A549 (cell line): ENCODE measurements around the gene LRRC8A. TPM values are rescaled to one million over a fixed set of nuclear protein-coding genes. Genes with fewer than 3 reads are reported as not detected.

Experiments used
- ATAC-seq, 2 experiments: fragments of 200-7000 bp in 1 of 2; fragments of >200 bp in 1 of 2; cut with Nextera tagmentation in 1 of 2; cut with Tn5 transposase in 1 of 2; 3 replicates each; pipeline versions ENCODE4 v1.8.0 to v1.9.1; 2018 to 2020; ENCODE audit warnings: mild to moderate bottlenecking in 1 of 2, moderate library complexity in 1 of 2
- CTCF ChIA-PET: fragments of 300-600 bp; sonication (Branson Sonifier 250); formaldehyde crosslinking; extraction: SDS; loops from one replicate; lab custom pipeline; 2021; ENCODE audit warnings: antibody characterized with exemption, inconsistent platforms; lab: Yijun Ruan, JAX
- POLR2A ChIA-PET: fragments of 350-600 bp; formaldehyde crosslinking; extraction: SDS; loops from one replicate; lab custom pipeline; 2021; ENCODE audit warnings: antibody characterized with exemption, inconsistent platforms; lab: Yijun Ruan, JAX
- DNase-seq, 2 experiments: peaks; one replicate each; pipeline versions ENCODE4 v3.0.0 to v3.0.0-alpha.2; 2011 to 2016; ENCODE audit warnings: low read depth in 1 of 2, low spot score in 1 of 2
- FAIRE-seq: peaks from 2 replicates; lab custom pipeline; 2011; peaks lifted over from hg19 to GRCh38; lab: Jason Lieb, UNC
- H3K27ac ChIP-seq, 2 experiments: fragments of >200 bp; sonication (Bioruptor Twin); formaldehyde crosslinking; 3 replicates each; pipeline ENCODE4 v1.5.1; 2016 to 2017
- H3K4me1 ChIP-seq: fragments of >200 bp; sonication (Bioruptor Twin); formaldehyde crosslinking; 3 replicates; pipeline ENCODE4 v1.6.1; 2016
- H3K4me2 ChIP-seq: fragments of >200 bp; sonication (Bioruptor Twin); formaldehyde crosslinking; 3 replicates; pipeline ENCODE4 v1.6.1; 2016
- H3K4me3 ChIP-seq: fragments of >200 bp; sonication (Bioruptor Twin); formaldehyde crosslinking; 3 replicates; pipeline ENCODE4 v1.5.1; 2016
- H3K9me3 ChIP-seq: fragments of >200 bp; sonication (Bioruptor Twin); formaldehyde crosslinking; 3 replicates; pipeline ENCODE4 v1.6.1; 2016
- CEBPB ChIP-seq, 2 experiments: fragments of >200 bp in 1 of 2; sonication (Bioruptor Twin) in 1 of 2; formaldehyde crosslinking in 1 of 2; IDR thresholded peaks; 2 replicates each; pipeline ENCODE4 v1.6.1; 2012 to 2016
- CHD4 ChIP-seq: fragments of 200-600 bp; sonication (generic); IDR thresholded peaks from 2 replicates; pipeline ENCODE4 v1.6.1; 2016; ENCODE audit warnings: antibody characterized with exemption, mild to moderate bottlenecking, borderline replicate concordance
- EHF ChIP-seq: fragments of 250-450 bp; sonication (Bioruptor Pico); IDR thresholded peaks from 2 replicates; pipeline ENCODE4 v1.5.0; 2020; ENCODE audit warnings: mild to moderate bottlenecking
- EHMT2 ChIP-seq: fragments of 200-600 bp; sonication (generic); IDR thresholded peaks from 2 replicates; pipeline ENCODE4 v1.6.1; 2016; ENCODE audit warnings: antibody characterized with exemption, low read depth, mild to moderate bottlenecking, moderate library complexity
- FOSB ChIP-seq: fragments of 250-450 bp; sonication (Bioruptor Pico); IDR thresholded peaks from 2 replicates; pipeline ENCODE4 v1.5.0; 2020; ENCODE audit warnings: mild to moderate bottlenecking, moderate library complexity
- JUNB ChIP-seq: fragments of >200 bp; sonication (Bioruptor Twin); formaldehyde crosslinking; IDR thresholded peaks from 2 replicates; pipeline ENCODE4 v1.6.1; 2016
- KDM1A ChIP-seq: fragments of 200-600 bp; sonication (generic); IDR thresholded peaks from 2 replicates; pipeline ENCODE4 v1.6.1; 2016; ENCODE audit warnings: low read depth, mild to moderate bottlenecking
- RAD21 ChIP-seq, 2 experiments: fragments of >200 bp in 1 of 2; sonication (Bioruptor Twin) in 1 of 2; formaldehyde crosslinking in 1 of 2; IDR thresholded peaks in 1 of 2; conservative IDR thresholded peaks in 1 of 2; 2 replicates in 1 of 2; 3 replicates in 1 of 2; pipeline ENCODE4 v1.6.1; 2012 to 2018; ENCODE audit warnings: inconsistent platforms in 1 of 2
- RARB ChIP-seq: fragments of 250-450 bp; sonication (Bioruptor Pico); IDR thresholded peaks from 2 replicates; pipeline ENCODE4 v1.8.0; 2021; ENCODE audit warnings: mild to moderate bottlenecking, moderate library complexity
- RFX5 ChIP-seq: fragments of 450-650 bp; IDR thresholded peaks from 2 replicates; pipeline ENCODE4 v1.7.1; 2014; ENCODE audit warnings: antibody characterized with exemption, mild to moderate bottlenecking, moderate library complexity
- RNF2 ChIP-seq: fragments of 200-600 bp; sonication (generic); IDR thresholded peaks from 2 replicates; pipeline ENCODE4 v1.6.1; 2016; ENCODE audit warnings: low read depth, mild to moderate bottlenecking, antibody characterized with exemption, moderate library complexity, borderline replicate concordance
- SMC3 ChIP-seq: fragments of >200 bp; sonication (Bioruptor Twin); formaldehyde crosslinking; IDR thresholded peaks from 3 replicates; pipeline ENCODE4 v1.6.1; 2018; ENCODE audit warnings: inconsistent platforms
- SREBF2 ChIP-seq: fragments of 450-650 bp; IDR thresholded peaks from 2 replicates; pipeline ENCODE4 v1.6.1; 2014; ENCODE audit warnings: mild to moderate bottlenecking, moderate library complexity
- ZSCAN20 ChIP-seq: fragments of 250-450 bp; sonication (Bioruptor Pico); IDR thresholded peaks from 2 replicates; pipeline ENCODE4 v1.8.0; 2022; ENCODE audit warnings: mild to moderate bottlenecking, moderate library complexity
- WGBS: methylation state at CpG from one replicate; pipeline ENCODE4 v1.1.6; 2017; ENCODE audit errors: missing lambda C conversion rate; 5-methylcytosine and 5-hydroxymethylcytosine counted together
- polyA plus RNA-seq, 4 experiments: library from polyadenylated mRNA; depleted of rRNA in 3 of 4; stranded (reverse); fragments of >200 nt; fragmentation: RNase III in 1 of 4; extraction: RNeasy Plus Mini Kit Qiagen cat#74134 plus additional on column Dnase treatment in 1 of 4; gene quantifications; 2 replicates in 3 of 4; 3 replicates in 1 of 4; pipeline ENCODE4 v1.2.3, GENCODE V29; 2011 to 2017
- TF ChIP-seq, protein P1 (sequence below): fragments of 250-450 bp; sonication (Bioruptor Pico); IDR thresholded peaks from 2 replicates; pipeline ENCODE4 v1.5.0; 2020; ENCODE audit warnings: low read depth, mild to moderate bottlenecking, moderate library complexity
- TF ChIP-seq, protein P2 (sequence below): fragments of 250-450 bp; sonication (Bioruptor Pico); IDR thresholded peaks from 2 replicates; pipeline ENCODE4 v1.5.0; 2021; ENCODE audit warnings: mild to moderate bottlenecking, moderate library complexity, borderline replicate concordance
- TF ChIP-seq, protein P3 (sequence below): IDR thresholded peaks from 2 replicates; pipeline ENCODE4 v1.6.1; 2012; ENCODE audit warnings: low read depth, borderline replicate concordance
- TF ChIP-seq, protein P4 (sequence below): fragments of 200-600 bp; sonication (generic); IDR thresholded peaks from 2 replicates; pipeline ENCODE4 v1.6.1; 2016; ENCODE audit warnings: antibody characterized with exemption, mild to moderate bottlenecking, moderate library complexity
- TF ChIP-seq, protein P5 (sequence below): IDR thresholded peaks from 2 replicates; pipeline ENCODE4 v1.6.1; 2012

The LRRC8A gene
- polyA plus RNA-seq, 2 of the 4 experiments (the other 2 are of a cell fraction), result 22.9 to 25.9 TPM

DNA sequence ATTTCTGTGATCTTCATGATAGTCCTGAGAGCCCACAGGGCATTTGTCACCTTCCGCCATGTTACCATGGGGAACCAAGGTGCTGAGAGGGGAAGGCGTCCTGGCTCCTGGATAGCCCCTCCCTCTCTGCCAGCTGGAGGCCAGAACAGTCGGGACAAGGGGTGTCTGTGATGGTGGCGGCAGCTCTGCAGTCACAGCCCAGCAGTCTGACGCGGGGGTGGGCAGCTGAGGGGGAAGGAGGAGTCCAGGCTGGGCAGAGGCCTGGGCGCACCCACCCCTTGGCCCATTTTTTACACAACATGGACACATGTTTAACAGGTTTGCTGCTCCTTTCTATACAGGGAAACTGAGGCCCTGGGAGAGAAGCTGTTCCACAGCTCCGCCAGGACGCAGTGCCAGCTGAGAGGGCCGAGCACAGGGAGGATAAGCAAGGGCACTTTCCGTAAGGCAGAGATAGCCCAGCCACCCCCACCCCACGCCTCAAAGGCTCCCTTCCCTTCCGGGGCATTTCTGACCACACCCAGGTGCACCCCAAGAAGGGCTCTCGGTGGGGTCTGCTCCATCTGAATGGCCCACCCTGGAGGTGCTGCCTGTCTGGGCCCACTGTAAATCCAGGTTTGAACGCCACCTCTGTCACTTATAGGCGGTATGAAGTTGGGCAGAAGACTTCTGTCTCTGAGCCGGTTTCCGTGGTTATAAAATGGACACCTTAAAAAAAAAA, 17.1 kb downstream of the LRRC8A start:
- Histone ChIP-seq H3K4me3 (no peak overlapping the region), H3K27ac (peak overlapping the region in 1 of 2 experiments; percentile 31; a peak in 2 of 6 replicates), H3K4me1 (peaks cover 38% of the 10 kb centered on the region), H3K4me2 (no peak overlapping the region), H3K9me3 (no peaks in the 10 kb centered on the region)
- WGBS, result 95% methylated on average over 17 of the region's 18 CpGs
- ATAC-seq, result no peak
- POLR2A ChIA-PET, result no interaction called here
- no peak for DNase-seq
- no peak for FAIRE-seq
- TF ChIP-seq SREBF2 (no peak), SMC3 (no peak), JUNB (no peak), CHD4 (no peak), FOSB (CRISPR knock-in tag) (no peak), ZSCAN20 (CRISPR knock-in tag) (no peak), EHF (CRISPR knock-in tag) (no peak), RAD21 (conservative IDR thresholded peaks at IDR 0.05 in 1 of 2, IDR thresholded peaks at IDR 0.05 in 1 of 2) (no peak)
- TF ChIP-seq, protein P1, sequence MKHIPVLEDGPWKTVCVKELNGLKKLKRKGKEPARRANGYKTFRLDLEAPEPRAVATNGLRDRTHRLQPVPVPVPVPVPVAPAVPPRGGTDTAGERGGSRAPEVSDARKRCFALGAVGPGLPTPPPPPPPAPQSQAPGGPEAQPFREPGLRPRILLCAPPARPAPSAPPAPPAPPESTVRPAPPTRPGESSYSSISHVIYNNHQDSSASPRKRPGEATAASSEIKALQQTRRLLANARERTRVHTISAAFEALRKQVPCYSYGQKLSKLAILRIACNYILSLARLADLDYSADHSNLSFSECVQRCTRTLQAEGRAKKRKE (CRISPR knock-in tag), result no peak
- CTCF ChIA-PET, result interaction anchor here (1.0 kb wide), 1 partner anchor 111 kb away, joined by 3 read pairs; no protein-coding TSS in a partner anchor

DNA sequence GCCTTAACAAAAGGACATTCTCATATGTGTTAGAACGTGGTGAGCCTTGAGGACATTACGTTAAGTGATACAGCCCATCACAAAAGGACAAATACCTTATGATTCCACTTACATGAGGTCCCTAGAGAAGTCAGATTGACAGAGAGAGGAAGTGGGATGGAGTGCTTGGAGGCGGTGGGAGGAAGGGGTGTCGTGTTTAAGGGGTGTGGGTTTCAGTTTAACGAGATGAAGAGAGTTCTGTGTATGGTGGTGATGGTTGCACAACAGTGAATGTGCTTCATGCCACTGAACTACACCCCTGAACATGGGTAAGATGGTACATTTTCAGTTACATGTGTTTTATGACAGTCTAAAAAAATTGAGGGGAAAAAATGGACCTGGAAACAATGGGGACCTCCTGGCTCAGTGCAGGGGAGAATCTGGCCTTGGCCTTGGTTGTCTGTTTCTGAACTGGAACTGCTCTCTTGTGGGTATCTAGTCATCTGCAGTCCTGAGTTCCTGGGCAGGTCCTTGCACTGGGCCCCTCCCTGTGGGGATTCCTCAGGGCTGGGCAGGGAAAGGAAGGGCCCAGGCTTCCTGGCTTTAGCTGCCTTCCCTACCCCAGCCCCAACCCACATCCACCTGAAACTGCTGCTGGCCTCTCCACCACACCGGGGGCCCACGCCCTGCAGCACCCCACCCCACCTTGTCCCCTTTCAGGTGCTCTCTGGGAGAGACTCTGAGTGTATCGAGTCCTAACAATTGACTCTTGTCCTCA, 17.8 kb downstream of the LRRC8A start:
- peaks cover 43% of the 10 kb centered on the region for H3K4me1 ChIP-seq
- no peak overlapping the region for H3K4me3 ChIP-seq
- H3K27ac ChIP-seq, result peak overlapping the region; percentile 46 to 57; a peak in 4 of 6 replicates
- FAIRE-seq (no peak), DNase-seq (no peak), ATAC-seq (peak; percentile 53 to 58)
- TF ChIP-seq SMC3, result no peak
- no peak for TF ChIP-seq CEBPB (IDR thresholded peaks at IDR 0.05)
- TF ChIP-seq, protein P2, sequence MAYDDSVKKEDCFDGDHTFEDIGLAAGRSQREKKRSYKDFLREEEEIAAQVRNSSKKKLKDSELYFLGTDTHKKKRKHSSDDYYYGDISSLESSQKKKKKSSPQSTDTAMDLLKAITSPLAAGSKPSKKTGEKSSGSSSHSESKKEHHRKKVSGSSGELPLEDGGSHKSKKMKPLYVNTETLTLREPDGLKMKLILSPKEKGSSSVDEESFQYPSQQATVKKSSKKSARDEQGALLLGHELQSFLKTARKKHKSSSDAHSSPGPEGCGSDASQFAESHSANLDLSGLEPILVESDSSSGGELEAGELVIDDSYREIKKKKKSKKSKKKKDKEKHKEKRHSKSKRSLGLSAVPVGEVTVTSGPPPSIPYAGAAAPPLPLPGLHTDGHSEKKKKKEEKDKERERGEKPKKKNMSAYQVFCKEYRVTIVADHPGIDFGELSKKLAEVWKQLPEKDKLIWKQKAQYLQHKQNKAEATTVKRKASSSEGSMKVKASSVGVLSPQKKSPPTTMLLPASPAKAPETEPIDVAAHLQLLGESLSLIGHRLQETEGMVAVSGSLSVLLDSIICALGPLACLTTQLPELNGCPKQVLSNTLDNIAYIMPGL (CRISPR knock-in tag), result no peak
- TF ChIP-seq, protein P3, sequence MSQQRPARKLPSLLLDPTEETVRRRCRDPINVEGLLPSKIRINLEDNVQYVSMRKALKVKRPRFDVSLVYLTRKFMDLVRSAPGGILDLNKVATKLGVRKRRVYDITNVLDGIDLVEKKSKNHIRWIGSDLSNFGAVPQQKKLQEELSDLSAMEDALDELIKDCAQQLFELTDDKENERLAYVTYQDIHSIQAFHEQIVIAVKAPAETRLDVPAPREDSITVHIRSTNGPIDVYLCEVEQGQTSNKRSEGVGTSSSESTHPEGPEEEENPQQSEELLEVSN, result no peak
- no peak for TF ChIP-seq KDM1A
- TF ChIP-seq, protein P4, sequence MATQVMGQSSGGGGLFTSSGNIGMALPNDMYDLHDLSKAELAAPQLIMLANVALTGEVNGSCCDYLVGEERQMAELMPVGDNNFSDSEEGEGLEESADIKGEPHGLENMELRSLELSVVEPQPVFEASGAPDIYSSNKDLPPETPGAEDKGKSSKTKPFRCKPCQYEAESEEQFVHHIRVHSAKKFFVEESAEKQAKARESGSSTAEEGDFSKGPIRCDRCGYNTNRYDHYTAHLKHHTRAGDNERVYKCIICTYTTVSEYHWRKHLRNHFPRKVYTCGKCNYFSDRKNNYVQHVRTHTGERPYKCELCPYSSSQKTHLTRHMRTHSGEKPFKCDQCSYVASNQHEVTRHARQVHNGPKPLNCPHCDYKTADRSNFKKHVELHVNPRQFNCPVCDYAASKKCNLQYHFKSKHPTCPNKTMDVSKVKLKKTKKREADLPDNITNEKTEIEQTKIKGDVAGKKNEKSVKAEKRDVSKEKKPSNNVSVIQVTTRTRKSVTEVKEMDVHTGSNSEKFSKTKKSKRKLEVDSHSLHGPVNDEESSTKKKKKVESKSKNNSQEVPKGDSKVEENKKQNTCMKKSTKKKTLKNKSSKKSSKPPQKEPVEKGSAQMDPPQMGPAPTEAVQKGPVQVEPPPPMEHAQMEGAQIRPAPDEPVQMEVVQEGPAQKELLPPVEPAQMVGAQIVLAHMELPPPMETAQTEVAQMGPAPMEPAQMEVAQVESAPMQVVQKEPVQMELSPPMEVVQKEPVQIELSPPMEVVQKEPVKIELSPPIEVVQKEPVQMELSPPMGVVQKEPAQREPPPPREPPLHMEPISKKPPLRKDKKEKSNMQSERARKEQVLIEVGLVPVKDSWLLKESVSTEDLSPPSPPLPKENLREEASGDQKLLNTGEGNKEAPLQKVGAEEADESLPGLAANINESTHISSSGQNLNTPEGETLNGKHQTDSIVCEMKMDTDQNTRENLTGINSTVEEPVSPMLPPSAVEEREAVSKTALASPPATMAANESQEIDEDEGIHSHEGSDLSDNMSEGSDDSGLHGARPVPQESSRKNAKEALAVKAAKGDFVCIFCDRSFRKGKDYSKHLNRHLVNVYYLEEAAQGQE, result no peak
- TF ChIP-seq, protein P1 (CRISPR knock-in tag), result no peak
- no peak for TF ChIP-seq ZSCAN20 (CRISPR knock-in tag)
- TF ChIP-seq EHF (CRISPR knock-in tag), result no peak
- TF ChIP-seq, protein P5, sequence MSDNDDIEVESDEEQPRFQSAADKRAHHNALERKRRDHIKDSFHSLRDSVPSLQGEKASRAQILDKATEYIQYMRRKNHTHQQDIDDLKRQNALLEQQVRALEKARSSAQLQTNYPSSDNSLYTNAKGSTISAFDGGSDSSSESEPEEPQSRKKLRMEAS, result no peak
- no peak for TF ChIP-seq RARB (CRISPR knock-in tag)
- TF ChIP-seq JUNB, result no peak
- TF ChIP-seq RFX5, result no peak
- TF ChIP-seq RNF2, result no peak
- TF ChIP-seq EHMT2, result no peak
- CTCF ChIA-PET, result interaction anchor here (0.8 to 3.3 kb wide), 2 partner anchors 13 to 28 kb away, joined by 3 to 22 read pairs; no protein-coding TSS in a partner anchor
- no peaks in the 10 kb centered on the region for H3K9me3 ChIP-seq
- no peak overlapping the region for H3K4me2 ChIP-seq
- POLR2A ChIA-PET, result no interaction called here
- WGBS, result 74% methylated on average over 6 of the region's 8 CpGs
